Femur (tissue), 1 donor: Measurements from ENCODE around the gene CCDC77.
A peak's percentile ranks its signal among the peaks of the same experiment; 100 is the strongest.

Experiments used
- DNase-seq: peaks from one replicate; pipeline ENCODE4 v3.0.0-alpha.2; 2017

The CCDC77 gene

DNA sequence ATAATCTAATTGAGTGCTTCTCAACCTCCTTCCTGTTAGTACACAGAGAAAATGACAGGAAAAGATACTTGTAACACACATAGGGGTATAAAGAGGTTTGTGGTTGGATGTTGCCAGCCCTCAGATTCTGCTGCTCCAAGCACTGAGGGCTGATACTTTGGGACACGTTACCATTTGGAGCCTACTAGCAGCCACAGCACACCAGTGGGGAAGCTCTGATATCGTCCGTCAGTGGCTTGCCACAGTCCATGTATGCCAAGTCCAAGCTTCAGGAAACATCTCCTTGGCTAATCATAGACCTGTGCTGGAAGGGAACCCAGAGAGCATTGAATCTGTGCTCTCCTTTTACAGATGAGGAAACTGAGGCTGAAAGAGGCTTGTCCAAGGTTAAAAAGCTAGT is 80.6 kb downstream of the CCDC77 start:
- DNase-seq = peak; percentile 45

DNA sequence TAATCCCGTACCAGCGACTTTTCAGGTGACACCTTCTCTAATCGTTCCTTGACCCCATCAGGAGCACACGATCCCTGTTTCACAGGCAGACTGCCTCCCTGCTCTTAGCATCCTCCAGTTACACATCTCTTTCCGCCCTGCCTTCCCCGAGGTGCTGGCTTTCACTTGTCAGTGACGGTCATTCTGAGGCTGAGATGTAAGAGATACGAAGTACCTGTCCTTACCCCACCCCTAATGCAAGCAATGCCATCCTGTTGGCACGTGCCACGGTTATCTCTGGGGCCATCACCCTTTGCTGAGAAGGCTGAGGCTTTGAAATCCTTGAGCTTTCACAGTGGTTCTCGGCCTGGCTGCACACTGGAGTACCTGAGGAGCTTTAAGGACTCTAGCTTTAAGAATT is 82.7 kb downstream of the CCDC77 start:
- no peak for DNase-seq

DNA sequence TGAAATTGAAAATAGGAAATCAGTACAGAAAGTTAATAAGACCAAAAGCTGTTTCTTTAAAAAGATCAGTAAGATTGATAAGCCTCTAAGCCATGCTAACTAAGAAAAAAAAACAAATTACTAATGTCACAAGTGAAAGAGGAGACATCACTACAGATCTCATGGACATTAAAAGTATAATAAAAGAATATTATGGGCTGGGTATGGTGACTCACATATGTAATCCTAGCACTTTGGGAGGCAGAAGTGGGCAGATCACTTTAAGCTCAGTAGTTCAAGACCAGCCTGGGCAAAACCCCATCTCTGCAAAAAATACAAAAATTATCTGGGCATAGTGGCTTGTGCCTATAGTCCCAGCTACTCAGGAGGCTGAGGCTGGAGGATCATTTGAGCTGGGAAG is 88.8 kb downstream of the CCDC77 start:
- no peak for DNase-seq
